HUDEP-2 (cell line): Measurements from ENCODE around the gene HOXD3.

Source experiments
- DNase-seq, 76 experiments: peaks; one replicate each; lab custom pipeline; 2025; ENCODE audit not compliant: unreplicated experiment in 76 of 76; lab: John Stamatoyannopoulos, UW

The HOXD3 gene

DNA sequence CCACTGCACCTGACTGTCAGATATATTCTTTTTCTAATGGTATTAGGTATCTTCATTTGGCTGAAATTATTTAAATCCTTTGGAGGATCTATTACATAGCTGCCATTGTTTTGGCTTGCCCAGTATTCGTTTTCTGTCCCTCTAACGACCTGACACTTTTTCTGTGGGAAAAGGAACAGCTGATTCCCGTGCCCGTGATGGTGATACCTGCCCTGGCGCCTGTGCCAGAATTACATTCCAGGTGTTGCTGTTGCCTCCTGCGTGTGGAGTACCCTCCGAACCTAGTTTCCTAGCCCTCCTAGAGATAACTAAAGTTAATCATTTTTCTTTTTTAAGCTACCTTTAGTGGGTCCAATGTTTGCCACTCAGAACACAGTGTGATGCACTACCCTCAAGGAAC lies 45.4 kb downstream of the HOXD3 start:
- DNase-seq: no peak

DNA sequence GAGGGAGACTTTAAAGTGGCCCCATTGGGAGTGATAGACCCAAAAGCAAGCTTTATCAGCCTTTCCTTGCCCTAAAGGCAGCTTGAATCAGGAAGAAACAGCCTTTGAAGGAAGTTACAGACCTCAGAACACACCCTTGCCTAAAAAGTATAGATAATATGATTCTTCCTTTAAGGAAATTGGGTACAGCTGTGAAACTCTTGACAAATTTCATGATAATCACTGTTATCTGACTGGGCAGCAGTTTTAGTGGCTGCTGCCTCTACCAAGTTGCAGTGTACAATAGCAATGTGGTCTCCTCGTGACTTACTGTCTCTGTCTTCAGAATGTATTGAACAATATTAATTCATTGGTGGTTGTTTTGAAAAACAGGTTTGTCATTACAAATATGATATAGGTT lies 48.0 kb downstream of the HOXD3 start:
- DNase-seq: peak in 6 of 76 experiments; percentile 16 to 33 (median 23)

DNA sequence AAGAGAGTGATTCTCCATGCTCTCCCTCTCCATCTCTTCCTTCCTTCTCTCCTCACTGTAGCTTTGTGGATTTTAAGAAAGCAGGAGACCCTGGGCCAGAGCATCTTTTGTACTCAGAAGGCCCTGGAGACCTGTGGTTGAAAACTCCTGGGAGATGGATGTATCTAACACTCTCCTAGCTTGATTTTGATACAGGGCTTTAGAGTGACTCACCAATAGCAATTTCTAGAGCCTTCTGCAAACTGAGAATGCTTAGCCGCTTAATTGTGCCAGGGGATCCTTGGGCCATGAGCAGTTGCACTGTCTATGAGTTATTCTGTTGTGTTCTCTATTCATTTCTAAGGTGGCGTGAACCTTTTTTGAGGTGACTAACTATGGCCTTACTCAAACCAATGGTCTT lies 49.0 kb downstream of the HOXD3 start:
- DNase-seq: no peak

DNA sequence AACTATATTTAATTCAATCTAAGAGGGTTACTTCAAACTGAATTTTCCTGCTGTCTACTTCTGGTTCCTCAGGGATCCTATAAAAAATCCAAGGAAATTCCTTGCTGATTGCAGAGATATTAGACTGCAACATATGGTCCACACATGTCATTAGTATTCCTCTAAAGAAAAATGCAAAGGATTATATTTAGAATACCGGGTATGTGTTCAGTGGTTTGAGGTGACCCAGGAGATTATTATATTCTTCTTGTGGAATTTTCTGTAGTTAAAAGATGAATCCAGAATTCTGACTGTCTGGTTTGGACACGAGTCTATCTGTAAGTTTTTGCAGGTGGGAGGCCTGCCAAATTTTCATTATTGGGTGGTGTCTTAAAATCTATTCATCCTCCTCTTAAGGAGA lies 49.6 kb downstream of the HOXD3 start:
- DNase-seq: no peak

DNA sequence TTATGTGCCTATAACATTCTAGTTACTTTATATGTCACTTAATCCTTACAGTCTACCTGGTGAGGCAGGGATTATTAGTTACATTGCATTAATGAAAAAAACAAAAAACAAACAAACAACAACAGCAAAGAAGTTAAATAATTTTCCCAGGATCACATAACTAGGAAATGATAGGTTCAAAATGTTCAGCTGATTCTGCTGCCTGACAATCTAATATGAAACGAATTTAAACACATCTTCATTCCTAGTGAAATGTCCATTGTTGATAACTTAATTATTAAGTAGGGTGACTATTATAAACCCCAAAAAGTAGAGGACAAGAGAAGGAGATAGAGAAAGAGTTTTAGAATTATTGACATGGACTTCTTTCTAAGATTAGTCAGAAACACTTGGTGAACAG lies 54.0 kb downstream of the HOXD3 start:
- DNase-seq: no peak

DNA sequence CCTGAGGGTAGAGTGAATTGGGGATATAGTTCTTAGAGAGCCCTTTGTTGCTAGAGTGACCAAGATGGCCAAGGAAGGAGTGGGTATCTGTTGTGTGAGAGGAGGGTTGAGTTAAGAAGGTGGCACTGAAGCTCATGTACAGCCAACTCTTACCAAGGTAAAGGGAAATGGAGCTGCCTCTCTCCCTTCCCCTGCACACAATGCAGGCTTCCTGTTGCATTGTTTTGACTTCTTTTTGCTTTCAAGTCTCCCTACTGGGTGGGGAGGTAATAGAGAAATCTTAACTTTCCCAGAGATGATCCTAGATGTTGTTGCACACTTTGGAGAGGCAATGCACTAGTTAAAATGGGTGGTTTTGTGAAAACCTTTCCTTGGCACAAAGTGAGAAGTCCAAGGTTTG lies 55.2 kb downstream of the HOXD3 start:
- no peak for DNase-seq

DNA sequence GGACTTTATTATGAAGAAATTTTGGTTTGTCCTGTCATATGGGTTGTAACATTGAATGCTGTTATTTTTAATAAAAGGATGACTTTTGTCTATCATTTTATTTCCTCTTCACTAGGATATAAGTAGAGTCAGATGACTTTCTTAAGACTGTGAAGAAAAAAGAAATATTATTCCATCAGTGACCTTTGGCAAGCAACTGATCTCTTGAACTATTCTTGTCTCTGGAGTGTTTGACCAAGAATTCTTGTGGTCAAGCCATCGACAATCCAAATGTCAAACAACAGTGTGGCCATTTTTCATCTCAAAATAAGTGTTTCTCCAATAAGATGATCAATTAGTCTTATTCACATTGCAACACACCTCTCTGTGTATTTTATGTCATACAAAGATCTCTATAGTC lies 56.3 kb downstream of the HOXD3 start:
- no peak for DNase-seq
